22Rv1 (cell line): ENCODE measurements around the gene APBA1.

Experiments used
- CTCF ChIP-seq: fragments of 450-650 bp; IDR thresholded peaks from 2 replicates; pipeline ENCODE4 v1.5.1; 2017; ENCODE audit warnings: mild to moderate bottlenecking
- ZFX ChIP-seq: fragments of 450-650 bp; IDR thresholded peaks from 2 replicates; pipeline ENCODE4 v1.6.1; 2017; ENCODE audit warnings: antibody characterized with exemption, borderline replicate concordance

- no peak for TF ChIP-seq CTCF
- no peak for TF ChIP-seq ZFX
Observed at GRCh38 chr9:69526699-69527098, 145.5 kb downstream of the APBA1 start.
